Measurements from ENCODE around the gene HOXB3.

DNA sequence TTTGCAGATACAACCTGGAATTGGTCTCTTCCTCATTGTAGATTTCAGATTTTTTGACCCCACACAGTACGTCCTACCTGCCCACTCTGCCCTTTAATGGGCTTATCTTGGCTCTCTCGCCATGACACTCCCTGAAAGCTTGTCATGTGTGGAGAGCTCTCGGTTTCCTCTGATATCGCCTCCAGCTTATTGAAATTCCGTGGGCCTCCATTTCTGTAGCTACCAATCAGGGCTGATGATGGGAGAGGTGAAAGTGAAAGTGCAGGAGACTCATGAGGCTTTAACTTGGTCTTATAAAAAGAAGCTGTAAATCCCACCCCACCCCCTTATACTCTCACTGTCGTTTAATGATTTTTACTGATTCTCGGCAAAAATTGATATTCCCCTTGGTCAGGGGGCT lies 76.9 kb downstream of the HOXB3 start:
- no peak for TF ChIP-seq SMC3 (IDR thresholded peaks at IDR 0.05; ENCODE audit: low read depth, low read length)
- TF ChIP-seq, protein P1, sequence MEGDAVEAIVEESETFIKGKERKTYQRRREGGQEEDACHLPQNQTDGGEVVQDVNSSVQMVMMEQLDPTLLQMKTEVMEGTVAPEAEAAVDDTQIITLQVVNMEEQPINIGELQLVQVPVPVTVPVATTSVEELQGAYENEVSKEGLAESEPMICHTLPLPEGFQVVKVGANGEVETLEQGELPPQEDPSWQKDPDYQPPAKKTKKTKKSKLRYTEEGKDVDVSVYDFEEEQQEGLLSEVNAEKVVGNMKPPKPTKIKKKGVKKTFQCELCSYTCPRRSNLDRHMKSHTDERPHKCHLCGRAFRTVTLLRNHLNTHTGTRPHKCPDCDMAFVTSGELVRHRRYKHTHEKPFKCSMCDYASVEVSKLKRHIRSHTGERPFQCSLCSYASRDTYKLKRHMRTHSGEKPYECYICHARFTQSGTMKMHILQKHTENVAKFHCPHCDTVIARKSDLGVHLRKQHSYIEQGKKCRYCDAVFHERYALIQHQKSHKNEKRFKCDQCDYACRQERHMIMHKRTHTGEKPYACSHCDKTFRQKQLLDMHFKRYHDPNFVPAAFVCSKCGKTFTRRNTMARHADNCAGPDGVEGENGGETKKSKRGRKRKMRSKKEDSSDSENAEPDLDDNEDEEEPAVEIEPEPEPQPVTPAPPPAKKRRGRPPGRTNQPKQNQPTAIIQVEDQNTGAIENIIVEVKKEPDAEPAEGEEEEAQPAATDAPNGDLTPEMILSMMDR (IDR thresholded peaks at IDR 0.05) = no peak
- no peak for TF ChIP-seq YY1 (IDR thresholded peaks at IDR 0.05; ENCODE audit: low read depth)
